Measurements from ENCODE around the gene CYB5RL.

GRCh38 chr1:54227891-54228310 is 28.1 kb upstream of the CYB5RL start:
- no peak for TF ChIP-seq CTCF (IDR thresholded peaks at IDR 0.05)
- TF ChIP-seq POLR2A (IDR thresholded peaks at IDR 0.05), result no peak
- no peak for TF ChIP-seq POLR2AphosphoS5 (IDR thresholded peaks at IDR 0.05)
